KOPT-K1 (cell line): ENCODE measurements around the gene ITGB1.
"Not testable (repeated sequence)": the region's sequence is repeated elsewhere in the genome, so short reads cannot be mapped to it uniquely, and the experiment has no call there.

ENCODE experiments used
- H3K27ac ChIP-seq: fragments of 200-600 bp; sonication (generic); 2 replicates; pipeline ENCODE4 v1.5.1; 2016; ENCODE audit warnings: antibody characterized with exemption, mild to moderate bottlenecking, low read depth, low read length; ENCODE audit not compliant: poor library complexity, severe bottlenecking
- H3K36me3 ChIP-seq: fragments of 200-600 bp; sonication (generic); 2 replicates; pipeline ENCODE4 v1.5.1; 2017; ENCODE audit warnings: antibody characterized with exemption, mild to moderate bottlenecking, low read length, moderate library complexity; ENCODE audit not compliant: insufficient read depth
- H3K9me3 ChIP-seq: fragments of 200-600 bp; sonication (generic); 2 replicates; pipeline ENCODE4 v1.5.1; 2017; ENCODE audit warnings: antibody characterized with exemption, low read length, mild to moderate bottlenecking; ENCODE audit not compliant: insufficient read depth, poor library complexity, severe bottlenecking

Gene ITGB1

GRCh38 chr10:32939296-32940111 lies 18.5 kb downstream of the ITGB1 start:
- H3K9me3 ChIP-seq: no peaks in the 10 kb centered on the region
- no peak overlapping the region for H3K27ac ChIP-seq
- peaks cover 16% of the 10 kb centered on the region for H3K36me3 ChIP-seq

GRCh38 chr10:32938554-32939061 lies 19.4 kb downstream of the ITGB1 start:
- Histone ChIP-seq H3K36me3 (peaks cover 23% of the 10 kb centered on the region), H3K9me3 (no peaks in the 10 kb centered on the region), H3K27ac (no peak overlapping the region)

GRCh38 chr10:32937911-32938424 lies 20.1 kb downstream of the ITGB1 start:
- Histone ChIP-seq H3K27ac (no peak overlapping the region), H3K9me3 (no peaks in the 10 kb centered on the region), H3K36me3 (peaks cover 29% of the 10 kb centered on the region)

GRCh38 chr10:32932225-32932729 lies 25.8 kb downstream of the ITGB1 start:
- Histone ChIP-seq H3K9me3 (peaks cover 2% of the 10 kb centered on the region), H3K36me3 (peaks cover 70% of the 10 kb centered on the region), H3K27ac (no peak overlapping the region)

- Histone ChIP-seq H3K27ac (no peak overlapping the region), H3K36me3 (peaks cover 77% of the 10 kb centered on the region), H3K9me3 (peaks cover 9% of the 10 kb centered on the region)
Measured at GRCh38 chr10:32931593-32931992, 26.4 kb downstream of the ITGB1 start.

GRCh38 chr10:32930036-32930435 lies 28.0 kb downstream of the ITGB1 start:
- no peak overlapping the region for H3K27ac ChIP-seq
- peaks cover 14% of the 10 kb centered on the region for H3K9me3 ChIP-seq
- H3K36me3 ChIP-seq: peaks cover 82% of the 10 kb centered on the region

- H3K36me3 ChIP-seq: peaks cover 82% of the 10 kb centered on the region
- H3K27ac ChIP-seq: no peak overlapping the region
- peaks cover 14% of the 10 kb centered on the region for H3K9me3 ChIP-seq
Measured at GRCh38 chr10:32929634-32930033, 28.4 kb downstream of the ITGB1 start.

- Histone ChIP-seq H3K9me3 (peaks cover 14% of the 10 kb centered on the region), H3K36me3 (peaks cover 70% of the 10 kb centered on the region), H3K27ac (no peak overlapping the region)
Measured at GRCh38 chr10:32927750-32928149, 30.3 kb downstream of the ITGB1 start.

- peak overlapping the region; percentile 5 for H3K27ac ChIP-seq
Measured at GRCh38 chr10:32923849-32924248, 34.2 kb downstream of the ITGB1 start.

GRCh38 chr10:32923134-32923533 lies 34.9 kb downstream of the ITGB1 start:
- H3K9me3 ChIP-seq: peaks cover 14% of the 10 kb centered on the region
- peaks cover 84% of the 10 kb centered on the region for H3K36me3 ChIP-seq
- H3K27ac ChIP-seq: peak overlapping the region; percentile 5

More at GRCh38 chr10:32923849-32924248, 34.2 kb downstream of the ITGB1 start:
- peaks cover 14% of the 10 kb centered on the region for H3K9me3 ChIP-seq
- H3K36me3 ChIP-seq: peaks cover 83% of the 10 kb centered on the region

- H3K36me3 ChIP-seq: peaks cover 78% of the 10 kb centered on the region
Measured at GRCh38 chr10:32922170-32922569, 35.9 kb downstream of the ITGB1 start.

GRCh38 chr10:32917817-32918216 lies 40.2 kb downstream of the ITGB1 start:
- H3K9me3 ChIP-seq, H3K27ac ChIP-seq: not testable (repeated sequence)
- H3K36me3 ChIP-seq: peaks cover 58% of the 10 kb centered on the region

More at GRCh38 chr10:32922170-32922569, 35.9 kb downstream of the ITGB1 start:
- H3K27ac ChIP-seq: no peak overlapping the region
- peaks cover 11% of the 10 kb centered on the region for H3K9me3 ChIP-seq

GRCh38 chr10:32911285-32912016 lies 46.6 kb downstream of the ITGB1 start:
- Histone ChIP-seq H3K36me3 (peaks cover 66% of the 10 kb centered on the region), H3K9me3 (no peaks in the 10 kb centered on the region), H3K27ac (no peak overlapping the region)

- peaks cover 73% of the 10 kb centered on the region for H3K36me3 ChIP-seq
- H3K9me3 ChIP-seq, H3K27ac ChIP-seq: not testable (repeated sequence)
Measured at GRCh38 chr10:32909970-32910369, 48.1 kb downstream of the ITGB1 start.

- Histone ChIP-seq H3K36me3 (peaks cover 74% of the 10 kb centered on the region), H3K9me3 (no peaks in the 10 kb centered on the region), H3K27ac (no peak overlapping the region)
Measured at GRCh38 chr10:32909456-32909855, 48.6 kb downstream of the ITGB1 start.
